T-helper 2 cell (primary cell): ENCODE results near the gene RELT.

ENCODE experiments used
- DNase-seq, 5 experiments: peaks; one replicate each; pipeline versions ENCODE4 v3.0.0 to v3.0.0-alpha.2; 2012 to 2022

RELT gene

DNA sequence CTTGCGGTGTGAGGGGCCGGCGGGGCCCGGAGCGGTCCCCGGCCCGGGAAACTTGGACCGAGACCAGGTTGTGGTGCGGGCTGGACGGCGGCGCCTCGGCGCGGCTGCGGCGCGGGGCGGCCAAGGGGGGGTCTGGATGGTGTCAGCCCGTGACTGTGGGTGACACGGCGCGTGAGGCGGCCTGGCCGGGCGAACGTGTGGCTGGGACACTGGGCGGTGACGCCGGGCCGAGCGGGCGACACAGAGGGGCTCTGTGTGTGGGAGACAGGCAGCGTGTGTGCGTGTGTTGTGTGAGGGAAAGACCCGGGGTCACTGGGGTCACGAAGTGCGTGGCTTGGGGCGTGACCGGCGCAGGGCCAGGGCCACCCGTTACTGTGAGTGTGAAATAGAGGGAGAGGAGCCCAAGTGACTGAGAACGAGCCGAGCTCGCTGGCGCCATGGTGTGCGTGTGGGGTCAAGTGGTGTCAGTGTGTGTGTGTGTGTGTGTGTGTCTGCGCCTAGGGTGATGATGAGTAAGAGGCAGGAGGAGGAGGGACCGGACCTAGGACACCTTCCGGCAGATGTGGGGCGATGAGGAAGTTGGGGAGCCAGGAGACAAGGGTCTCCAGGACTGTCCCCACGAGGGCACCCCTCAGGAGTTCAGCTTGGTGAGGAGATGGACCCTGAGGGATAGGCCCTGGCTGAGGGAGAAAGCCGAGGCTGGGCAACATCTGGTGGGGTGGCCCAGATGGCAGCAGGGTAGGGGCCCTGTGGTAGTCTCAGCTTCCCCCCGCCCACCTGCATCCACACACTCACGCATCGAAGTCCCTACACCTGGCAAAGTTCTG, 817 bp downstream of the RELT start:
- peak; percentile 31 to 89 (median 53) for DNase-seq

- DNase-seq = no peak
Measured at GRCh38 chr11:73379189-73379880, 3.1 kb downstream of the RELT start.

- no peak for DNase-seq
Measured at GRCh38 chr11:73380331-73380730, 4.1 kb downstream of the RELT start.

GRCh38 chr11:73380897-73381410, 4.8 kb downstream of the RELT start:
- no peak for DNase-seq

DNA sequence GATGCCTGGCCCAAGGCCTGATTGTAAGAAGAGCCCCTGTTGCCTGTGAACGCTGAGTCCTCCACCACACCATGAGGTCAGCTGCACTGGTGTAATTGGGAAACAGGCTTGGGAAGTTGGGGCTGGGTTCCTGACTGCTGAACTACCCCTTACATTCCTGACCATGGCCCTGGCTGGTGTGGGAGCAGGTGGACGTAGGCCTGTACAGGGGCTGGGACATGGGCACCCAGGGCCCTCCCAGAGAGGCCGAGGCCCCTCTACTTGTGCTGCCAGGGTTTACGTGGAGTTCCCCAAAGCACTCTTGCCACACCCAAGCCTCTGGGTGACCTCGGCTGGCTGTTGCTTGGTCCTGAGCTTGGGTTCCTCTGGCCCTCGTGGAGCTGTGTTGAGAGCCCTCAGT, 5.4 kb downstream of the RELT start:
- DNase-seq = no peak

- DNase-seq = no peak
Measured at GRCh38 chr11:73382183-73382582, 6.0 kb downstream of the RELT start.

DNA sequence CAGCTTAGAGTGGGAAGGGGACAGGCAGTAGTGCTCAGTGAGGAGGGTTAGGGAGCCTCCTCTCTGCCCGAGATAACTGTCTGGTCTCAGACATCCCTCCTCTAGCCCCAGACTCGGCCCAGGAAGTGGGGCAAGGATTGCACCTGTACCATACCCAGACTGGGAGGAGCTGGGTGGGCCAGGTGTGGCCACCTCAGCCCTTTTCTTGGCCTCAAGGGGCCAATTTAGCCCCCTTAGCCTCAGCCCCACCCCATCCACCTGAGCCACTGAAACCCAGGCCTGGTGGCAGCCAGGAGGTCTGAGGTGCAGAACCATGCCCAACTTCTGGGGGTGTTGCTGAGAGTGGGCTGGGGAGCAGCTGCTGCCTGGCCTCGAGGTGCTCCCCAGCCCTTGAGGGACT, 6.5 kb downstream of the RELT start:
- no peak for DNase-seq

DNA sequence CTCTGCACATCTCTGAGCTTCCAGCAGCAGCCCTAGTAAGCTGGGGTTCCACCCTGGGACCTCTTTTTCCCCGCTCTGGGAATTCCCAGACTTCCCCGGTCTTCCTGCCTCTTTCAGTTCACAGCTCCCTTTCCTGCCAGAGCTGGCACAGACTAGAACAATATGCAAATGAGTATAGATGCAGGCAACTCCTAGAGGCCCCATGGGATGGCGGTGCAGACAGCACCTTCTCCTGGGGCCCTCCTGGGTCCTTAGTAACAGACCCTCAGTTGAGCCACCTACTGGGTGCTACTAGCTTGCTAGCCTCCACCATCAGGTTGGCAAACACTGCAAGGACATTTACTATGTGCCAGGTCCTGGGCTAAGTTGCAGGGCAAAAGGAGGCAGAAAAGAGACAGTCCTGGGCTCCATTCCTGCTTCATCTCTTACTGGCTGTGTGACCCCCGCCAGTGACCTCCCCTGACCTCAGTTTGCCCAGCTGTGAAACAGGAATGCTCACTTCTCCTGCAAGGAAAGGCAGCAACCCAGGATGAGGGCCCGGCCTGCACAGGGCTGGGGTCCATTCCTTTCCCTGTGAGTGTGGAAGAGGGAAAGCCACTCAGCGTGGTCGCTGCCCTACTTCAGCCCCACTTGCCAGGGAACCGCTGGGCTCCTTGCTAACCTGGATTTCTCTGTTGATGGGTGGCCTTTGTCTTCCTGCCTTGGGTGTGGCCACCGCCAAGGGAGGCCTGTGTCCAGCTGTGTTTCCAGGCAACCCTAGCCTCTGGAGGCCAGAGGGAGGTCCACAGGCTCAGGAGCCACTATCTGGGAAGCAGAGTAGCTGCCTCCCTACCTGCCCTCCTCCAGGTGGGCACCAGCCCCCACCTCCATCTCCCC, 7.3 kb downstream of the RELT start:
- no peak for DNase-seq

- DNase-seq = no peak
Measured at GRCh38 chr11:73384125-73384441, 7.9 kb downstream of the RELT start.

DNA sequence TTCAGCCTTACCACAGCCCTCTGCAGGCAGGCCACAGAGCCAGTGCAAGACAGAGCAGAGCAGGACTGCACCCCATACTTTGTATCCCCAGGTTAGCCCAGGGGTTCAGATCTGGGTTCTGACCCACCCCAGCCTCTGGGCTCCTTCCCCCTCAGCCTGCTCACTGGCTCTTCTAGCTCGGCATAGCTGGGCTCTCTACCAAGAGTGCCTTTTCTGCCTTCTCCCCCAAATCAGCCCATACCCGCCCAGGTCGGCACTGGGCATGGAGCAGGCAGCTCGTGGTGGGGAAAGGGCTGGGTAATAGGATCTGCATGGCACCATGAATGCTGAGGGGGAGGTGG, 8.3 kb downstream of the RELT start:
- DNase-seq = no peak

- peak in 2 of 5 experiments; percentile 42 to 57 for DNase-seq
Measured at GRCh38 chr11:73384872-73385689, 8.9 kb downstream of the RELT start.

DNA sequence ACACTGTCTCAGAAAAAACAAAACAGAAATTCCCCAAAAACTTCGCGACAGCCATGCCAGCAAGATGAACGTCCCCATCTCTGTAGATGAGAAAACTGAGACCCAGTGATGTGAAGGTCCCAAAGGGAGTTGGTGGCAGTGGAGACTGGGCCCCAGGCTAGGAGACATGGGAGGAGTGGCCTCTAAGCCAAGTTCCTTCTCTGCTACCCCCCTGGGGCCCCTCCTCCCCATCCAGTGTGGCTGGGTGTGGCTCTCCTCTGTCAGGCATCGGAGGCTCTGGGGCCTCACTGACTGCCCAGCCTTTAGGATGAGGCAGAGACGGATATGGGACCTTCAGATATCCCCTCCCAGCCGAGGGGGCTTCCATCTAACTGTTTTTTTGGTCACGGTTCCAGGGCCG, 9.8 kb downstream of the RELT start:
- DNase-seq = no peak

- no peak for DNase-seq
Measured at GRCh38 chr11:73386546-73386945, 10.3 kb downstream of the RELT start.

- no peak for DNase-seq
Measured at GRCh38 chr11:73387594-73388264, 11.5 kb downstream of the RELT start.

- no peak for DNase-seq
Measured at GRCh38 chr11:73388265-73389133, 12.3 kb downstream of the RELT start.

DNA sequence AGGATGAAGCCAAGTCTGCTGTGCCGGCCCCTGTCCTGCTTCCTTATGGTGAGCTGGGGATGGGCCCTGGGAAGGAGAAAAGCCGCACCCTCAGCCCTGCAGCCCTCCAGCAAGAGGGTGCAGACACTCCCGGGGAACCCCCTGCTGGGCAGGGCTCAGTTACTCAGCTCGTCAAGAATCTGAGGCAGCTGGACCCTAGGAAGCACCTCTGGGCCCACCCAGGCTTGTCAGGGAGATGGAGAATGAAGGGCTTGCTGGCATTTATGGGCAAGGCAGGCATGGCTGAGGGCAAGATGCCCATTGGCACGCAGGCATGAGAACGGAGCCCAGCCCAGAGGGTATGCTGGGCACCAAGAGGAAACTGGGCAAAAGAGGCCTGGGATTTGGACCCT, 12.9 kb downstream of the RELT start:
- DNase-seq = no peak

DNA sequence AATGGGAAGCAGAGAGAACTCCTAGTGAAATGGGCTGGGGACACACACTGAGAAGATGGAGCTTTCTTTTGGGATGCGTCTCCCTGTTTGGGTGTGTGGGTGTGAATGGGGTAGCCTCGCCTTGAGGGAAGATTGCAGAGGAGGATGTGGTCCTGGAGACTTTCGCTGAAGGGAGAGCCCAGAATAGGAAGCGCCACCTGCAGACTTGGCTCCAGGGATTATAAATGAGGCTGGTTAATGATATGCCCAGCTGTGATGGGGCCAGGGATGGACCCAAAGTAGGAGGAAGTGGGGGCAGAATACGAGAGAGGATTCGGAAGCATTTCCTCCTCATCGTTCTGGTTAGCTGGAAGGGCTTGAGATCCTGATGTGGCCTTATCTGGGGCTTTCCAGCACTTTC, 13.7 kb downstream of the RELT start:
- DNase-seq = no peak

DNA sequence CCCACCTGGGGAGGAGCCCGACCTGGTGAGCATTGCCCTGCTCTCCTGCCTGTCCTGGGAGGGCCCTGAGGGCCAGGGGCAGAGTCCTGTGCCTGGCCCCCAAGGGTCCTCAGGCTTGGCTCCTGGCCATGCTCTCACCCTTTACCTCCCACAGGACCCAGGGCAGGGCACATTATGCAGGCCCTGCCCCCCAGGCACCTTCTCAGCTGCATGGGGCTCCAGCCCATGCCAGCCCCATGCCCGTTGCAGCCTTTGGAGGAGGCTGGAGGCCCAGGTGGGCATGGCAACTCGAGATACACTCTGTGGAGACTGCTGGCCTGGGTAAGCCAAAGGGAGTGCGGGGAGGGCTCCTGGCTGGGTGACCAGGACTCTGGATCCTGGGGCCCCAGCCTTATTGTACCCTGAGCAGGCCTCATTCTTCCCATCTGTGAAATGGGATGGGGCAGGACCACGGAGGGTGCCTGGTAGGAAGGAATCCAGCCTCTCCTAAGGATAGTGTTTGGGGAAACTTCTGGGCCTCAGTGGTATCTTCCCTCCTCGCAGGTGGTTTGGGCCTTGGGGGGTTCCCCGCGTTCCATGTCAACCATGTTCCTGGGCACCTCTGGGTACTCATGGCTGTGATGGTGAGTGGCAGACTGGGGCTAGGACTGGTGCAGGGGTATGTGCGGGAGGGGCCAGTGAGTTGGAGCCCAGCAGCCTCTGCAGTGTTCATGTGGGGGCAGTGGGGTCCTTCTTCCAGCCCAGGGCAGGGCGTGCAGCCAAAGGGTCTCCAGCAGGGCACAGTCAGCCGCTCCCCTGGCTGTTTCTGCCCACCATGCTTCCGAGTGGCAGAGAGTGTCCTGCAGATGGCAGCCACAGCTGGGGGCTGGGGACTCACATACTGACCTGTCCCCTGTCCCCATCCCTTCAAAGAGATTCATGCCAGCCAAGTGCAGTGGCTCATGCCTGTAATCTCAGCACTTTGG, 14.7 kb downstream of the RELT start:
- DNase-seq = no peak

DNA sequence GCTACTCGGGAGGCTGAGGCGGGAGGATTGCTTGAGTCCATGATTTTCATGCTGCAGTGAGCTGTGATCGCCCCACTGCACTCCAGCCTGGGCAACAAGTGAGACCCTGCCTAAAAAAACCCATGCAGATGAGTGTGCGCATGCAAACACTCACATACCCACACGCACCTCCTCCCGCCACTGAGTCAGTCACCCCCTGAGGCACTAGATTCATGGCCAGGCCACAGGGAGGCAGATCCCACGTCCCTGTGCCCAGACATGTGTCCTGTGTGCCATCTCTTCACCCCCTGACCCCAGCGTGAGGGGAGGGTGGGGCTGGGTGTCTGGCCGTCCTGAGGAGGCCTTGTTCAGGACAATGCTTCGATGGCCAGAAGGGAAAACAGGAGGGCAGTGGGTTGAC, 15.5 kb downstream of the RELT start:
- DNase-seq = no peak
